HG02970 (cell line): ENCODE measurements around the gene NECTIN4.
"Not testable (repeated sequence)": the region's sequence is repeated elsewhere in the genome, so short reads cannot be mapped to it uniquely, and the experiment has no call there.

Experiments
- ATAC-seq: cut with Tn5 transposase; IDR thresholded peaks from one replicate; pipeline ENCODE4 v1.9.1; 2021; ENCODE audit warnings: mild to moderate bottlenecking, moderate library complexity, moderate number of reproducible peaks; ENCODE audit not compliant: unreplicated experiment, low FRiP score

NECTIN4 gene

DNA sequence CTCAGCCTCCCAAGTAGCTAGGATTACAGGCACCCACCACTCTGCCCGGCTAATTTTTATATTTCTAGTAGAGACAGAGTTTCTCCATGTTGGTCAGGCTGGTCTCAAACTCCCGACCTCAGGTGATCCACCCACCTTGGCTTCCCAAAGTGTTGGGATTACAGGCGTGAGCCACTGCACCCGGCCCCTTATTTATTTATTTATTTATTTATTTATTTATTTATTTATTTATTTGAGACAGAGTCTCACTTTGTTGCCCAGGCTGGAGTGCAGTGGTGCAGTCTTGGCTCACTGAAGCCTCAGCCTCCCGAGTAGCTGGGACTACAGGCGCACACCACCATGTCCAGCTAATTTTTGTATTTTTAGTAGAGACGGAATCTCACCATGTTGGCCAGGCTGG, 23.7 kb downstream of the NECTIN4 start:
- ATAC-seq = not testable (repeated sequence)

DNA sequence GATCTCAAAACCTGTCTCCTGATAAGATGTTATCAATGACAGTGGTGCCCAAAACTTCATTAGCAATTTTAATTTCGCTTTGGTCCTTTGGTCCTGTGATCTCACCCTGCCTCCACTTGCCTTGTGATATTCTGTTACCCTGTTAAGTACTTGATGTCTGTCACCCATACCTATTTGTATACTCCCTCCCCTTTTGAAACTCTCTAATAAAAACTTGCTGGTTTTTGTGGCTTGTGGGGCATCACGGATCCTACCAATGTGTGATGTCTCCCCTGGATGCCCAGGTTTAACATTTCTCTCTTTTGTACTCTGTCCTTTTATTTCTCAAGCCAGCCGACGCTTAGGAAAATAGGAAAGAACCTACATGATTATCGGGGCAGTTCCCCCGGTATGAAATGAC, 25.4 kb downstream of the NECTIN4 start:
- ATAC-seq = not testable (repeated sequence)

DNA sequence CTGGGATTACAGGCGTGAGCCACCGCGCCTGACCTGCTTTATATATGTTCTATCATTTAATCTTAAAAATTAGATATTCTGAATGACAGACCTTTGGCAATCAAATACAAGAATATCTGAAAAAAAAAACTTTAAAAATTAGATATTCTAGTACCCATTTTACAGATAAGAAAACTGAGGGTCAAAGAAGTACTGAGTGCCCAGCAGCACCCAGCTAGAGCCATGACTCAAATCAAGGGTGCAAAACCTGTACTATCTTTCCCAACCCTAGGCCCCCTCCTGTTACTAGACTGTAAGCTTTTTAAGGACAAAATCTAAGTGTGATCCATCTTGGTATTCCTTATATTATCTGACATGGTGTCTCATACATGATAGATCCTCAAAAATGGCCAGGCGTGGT, 27.9 kb downstream of the NECTIN4 start:
- no peak for ATAC-seq

DNA sequence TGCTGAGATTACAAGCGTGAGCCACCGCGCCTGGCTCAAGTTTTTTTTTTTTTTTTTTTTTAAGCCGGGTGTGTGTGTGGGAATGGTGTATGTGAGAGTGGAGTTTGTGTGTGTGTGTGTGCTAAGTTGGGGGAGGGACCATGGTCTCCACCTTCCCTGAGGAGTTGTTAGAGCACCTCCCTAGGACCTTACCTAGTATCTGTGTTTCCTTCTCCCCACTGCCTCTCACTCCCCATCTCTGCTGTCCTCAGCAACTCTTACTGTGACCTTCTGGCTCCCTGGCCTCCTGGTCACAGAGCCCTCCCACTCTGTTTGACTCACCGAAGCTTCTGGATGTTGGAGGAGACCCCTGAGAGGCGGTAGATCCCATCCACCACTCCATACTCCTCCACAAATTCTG, 30.1 kb downstream of the NECTIN4 start:
- no peak for ATAC-seq

DNA sequence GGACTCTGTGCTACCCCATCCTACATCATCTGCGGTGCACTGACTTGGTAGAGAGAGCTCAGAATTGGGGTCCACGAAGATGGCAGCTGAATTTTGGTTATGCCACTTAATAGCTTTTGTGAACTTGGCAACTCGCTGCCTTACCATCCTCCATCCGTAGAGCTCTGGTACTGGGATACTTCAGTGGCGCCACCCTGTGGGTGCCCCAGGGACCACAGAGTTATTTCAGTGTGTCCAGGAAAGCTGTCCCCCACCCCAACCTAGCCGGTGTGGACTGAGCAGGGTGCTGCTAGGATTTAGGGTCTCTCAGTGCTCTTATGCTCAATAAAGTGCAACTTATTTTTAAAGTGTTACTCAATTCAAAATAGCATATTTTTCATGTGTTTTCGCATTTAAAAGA, 34.6 kb downstream of the NECTIN4 start:
- no peak for ATAC-seq

DNA sequence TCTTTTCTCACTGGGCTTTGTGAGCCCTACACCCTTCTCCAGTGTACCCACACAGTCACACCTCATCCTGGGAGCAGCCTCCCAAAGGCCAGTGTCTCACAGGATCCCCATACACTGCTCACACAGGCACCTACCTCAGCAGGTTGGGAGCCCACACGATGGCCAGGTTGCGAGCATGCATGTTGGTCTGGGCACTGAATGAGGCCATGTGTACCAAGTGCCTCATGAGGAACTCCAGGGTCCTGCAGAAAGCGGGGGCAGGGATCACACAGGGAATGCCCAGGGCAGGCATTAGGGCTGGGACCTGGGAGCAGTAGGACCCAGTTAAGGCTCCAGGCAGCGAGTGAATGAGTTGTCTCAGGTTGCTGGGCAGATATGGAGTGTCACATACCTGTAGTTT, 35.1 kb downstream of the NECTIN4 start:
- no peak for ATAC-seq

DNA sequence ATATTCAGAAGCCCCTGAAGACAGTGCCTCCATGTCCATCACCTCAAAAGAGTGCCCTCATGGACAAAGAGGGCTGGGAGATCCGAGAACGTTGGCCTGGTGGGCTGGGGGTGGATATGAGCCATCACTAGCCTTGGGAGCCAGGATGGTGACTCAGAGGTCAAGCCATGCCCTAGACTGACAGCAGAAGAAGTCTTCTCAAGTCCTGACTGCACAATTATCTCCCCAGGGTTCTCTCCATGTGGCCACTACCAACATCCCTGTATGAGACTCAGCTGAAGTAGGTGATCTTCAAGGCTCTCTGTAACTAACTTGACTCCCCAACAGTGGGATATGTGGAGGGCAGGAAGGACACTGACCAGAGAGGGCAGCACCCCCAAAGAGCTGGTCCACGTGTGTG, 36.5 kb downstream of the NECTIN4 start:
- no peak for ATAC-seq

DNA sequence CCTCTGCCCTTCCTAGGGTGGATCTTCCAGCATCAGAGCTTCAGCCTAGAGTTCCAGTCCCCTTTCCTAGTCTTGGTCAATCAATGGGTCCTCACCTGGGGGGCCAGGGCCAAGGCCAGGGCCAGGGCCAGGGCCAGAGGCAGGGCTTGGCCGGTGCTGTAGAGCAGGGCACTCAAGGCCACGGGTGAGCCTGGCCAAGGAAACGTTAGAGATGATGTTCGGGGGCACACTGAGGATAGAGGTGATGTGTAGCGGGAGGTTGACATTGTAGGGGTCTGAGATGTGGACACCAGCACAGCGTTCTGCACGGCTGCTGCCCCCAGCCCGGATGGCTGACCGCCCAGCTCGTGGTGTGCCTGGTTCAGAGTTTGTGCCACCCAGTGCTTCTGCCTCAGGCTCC, 38.1 kb downstream of the NECTIN4 start:
- no peak for ATAC-seq

DNA sequence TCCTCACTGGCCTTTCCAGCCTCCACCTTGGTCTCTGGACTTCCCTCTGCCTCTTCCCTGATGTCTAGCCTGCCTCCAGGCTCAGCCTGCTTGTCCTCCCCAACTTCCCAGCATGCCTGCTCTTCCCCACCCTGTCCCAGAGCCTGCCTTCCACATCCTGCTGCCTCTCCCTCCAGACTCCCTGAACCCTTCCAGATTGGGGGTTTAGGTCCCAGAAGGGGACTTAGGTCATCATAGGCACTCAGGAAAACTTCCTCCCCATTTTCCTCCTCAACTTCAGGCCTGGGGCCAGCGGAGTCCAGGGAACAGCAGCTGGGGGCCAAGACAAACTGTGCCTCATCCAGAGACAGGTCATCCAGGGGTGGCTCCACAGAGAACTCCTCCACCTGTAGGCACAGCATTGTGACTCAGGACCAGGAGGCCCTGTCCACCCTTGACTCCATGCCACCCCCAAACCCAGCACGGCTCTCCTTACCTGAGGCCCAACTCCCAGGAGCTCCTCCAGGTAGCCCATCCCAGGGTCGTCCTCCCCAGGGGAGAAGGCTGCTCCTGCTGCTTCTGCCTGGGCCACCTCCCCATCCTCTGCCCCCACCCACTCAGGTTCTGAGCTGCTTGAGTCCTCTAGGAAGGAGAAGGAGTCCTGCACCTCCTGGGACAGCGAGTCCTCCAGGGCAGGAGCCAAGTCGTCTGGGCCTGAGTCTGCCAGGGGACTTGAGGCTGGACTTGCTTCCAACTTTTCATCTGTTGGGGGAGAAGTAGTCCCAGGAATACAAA, 40.2 kb downstream of the NECTIN4 start:
- no peak for ATAC-seq

DNA sequence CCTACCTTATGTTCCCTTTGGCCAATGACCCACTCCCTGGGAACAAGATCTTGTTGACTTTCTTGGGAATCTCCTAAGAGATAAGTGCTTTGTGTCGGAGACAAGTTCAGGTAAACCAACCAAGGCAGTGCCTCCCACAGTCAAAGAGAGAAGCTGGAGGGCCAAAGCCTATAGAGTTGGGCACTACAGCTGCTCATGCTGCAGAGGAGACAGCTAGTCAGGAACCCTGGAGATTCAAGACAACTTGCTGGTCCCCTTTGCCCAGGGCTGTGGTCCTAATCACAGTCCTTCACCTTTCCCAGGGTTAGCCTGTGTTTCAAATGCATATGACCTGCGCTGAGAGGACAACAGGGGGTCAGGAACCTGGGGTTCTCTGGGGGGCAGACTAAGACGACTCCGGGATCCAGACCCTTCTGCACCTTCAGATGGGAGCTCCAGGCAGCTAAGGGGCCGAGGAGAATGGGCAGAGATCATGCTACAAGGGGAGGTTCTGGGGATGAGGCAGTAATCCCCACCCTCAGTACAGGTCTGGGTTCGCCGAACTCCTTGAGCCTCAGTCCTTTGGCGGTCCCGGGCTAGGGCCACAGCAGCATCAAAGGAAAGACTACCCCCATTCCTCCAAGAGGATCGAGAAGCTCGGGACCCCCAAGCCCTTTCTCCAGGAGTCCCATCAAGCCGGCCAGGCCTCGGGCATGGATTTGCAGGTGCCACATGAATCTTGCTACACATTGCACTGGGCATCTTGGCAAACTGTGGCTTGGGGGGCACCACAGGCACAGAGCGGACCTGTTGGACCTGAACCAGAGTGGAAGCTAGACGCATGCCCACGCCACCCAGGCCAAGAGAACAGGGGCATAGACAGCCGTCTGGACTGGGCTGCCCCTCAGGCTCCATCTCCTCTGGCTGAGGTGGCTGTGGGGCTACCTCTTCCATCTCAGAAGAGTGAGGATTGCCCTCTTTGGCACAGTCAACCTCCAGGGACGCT, 41.6 kb downstream of the NECTIN4 start:
- ATAC-seq = no peak

DNA sequence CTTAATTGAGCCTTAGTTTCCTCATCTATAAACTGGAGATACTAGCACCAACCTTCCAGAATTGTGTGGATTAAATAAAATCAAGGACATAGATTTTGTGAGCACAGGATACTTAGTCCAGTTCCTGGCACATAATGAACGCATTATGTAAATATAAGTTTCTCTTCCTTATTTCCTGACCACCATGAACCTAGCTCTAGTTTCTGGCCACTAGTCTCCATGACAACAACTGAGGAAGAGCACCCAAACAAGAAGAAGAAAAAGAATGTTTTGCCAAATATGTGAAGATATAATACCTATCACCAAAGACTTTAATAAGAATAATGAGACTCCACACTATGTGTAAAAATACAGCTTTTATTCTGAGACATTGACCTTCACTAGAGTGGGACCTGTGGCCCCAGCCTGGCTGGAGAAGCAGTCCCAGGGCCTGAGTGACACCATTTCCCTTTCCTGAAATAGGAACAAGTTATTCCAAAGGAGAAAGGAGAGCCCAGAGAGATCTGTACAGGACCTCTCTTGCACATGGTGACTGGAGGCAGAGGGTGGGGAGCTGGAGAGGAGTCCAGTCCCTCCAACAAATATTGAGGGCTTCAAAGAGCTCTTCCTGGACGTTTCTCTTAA, 42.6 kb downstream of the NECTIN4 start:
- ATAC-seq = no peak

DNA sequence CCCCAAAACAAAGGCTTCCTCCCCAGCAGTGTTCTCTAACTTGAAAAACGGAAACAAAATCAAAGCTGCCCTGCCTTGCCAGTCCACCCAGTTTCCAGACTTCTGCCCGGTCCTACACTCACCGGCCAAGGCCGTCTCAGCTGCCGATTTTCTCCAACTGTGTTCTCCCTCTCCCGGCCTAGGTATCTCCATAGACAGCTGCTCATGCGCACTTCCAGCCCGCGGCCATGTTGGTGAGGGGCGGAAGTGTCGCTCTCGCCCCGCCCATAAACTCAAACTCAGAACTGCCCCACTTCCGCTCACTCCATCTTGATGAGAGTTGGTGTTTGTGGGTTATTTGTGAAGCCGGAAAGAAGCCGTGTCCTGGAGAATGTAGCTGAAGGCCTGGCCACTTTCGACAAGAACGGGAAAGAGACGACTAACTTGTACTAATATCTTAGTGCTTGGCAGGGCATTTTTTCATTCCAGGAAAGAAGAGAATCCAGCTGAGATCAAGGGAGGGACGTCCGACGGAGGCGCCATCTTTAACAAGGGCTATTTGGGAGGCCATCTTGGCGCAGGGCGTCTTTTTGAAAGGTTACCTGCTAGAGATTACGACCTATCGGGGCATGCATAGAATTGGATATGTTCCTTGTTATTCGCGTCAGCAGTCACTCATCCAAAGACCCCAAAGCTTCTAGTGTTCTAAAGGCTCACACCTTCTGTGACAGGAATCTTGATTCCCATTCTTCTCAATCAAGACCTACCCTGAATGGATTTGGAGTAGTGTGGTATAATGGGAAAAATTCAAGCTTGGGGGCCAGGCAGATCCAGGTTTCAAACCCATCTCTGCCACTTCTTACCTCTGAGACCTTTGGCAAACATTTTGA, 43.4 kb downstream of the NECTIN4 start, which contains the start of gene USF1:
Gene USF1 (minus strand): TSS at position 242 of the 869 bp plus-strand sequence. CDS start 2,702 bp downstream, outside the sequence.
- peak; percentile 66 for ATAC-seq

DNA sequence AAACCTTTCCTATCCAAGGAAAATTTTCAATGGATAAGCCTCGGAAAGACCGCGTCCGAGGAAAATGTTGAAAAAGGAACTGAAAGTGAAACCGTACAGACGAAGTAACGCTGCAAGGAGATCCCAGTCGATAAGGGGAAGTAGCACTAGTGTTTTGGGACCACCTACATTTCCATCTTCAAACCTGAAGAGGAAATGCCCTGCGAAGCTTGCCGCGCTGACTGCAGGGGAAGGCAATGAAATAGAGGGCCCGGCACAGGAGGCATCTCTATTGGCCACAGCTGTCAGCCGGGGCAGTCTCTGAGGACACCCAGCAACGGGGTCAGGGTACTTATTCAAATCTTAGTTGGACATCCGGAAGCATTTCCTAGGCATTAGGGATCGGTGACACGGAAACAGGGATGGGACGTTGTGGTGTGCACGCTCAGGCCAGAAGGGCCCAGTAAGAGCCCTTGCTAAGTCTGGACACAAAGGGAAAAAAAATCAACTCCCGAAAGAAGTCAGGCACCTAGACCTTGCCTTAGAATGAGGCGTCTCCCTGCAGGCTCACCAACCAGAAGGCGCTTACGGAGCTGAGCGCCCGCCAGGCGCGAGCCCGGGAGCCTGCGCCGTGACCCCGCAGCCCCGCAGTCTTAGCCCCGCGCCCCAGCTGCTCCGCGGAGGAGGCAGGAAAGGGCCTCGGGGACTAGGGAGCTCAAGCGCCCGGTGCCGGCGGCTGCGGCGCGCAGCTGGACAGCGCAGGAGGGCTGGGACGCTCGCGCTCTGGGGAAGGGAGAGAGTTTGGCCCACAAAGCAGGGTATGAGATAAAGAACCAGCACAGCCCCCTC, 44.2 kb downstream of the NECTIN4 start:
- peak; percentile 30 for ATAC-seq

DNA sequence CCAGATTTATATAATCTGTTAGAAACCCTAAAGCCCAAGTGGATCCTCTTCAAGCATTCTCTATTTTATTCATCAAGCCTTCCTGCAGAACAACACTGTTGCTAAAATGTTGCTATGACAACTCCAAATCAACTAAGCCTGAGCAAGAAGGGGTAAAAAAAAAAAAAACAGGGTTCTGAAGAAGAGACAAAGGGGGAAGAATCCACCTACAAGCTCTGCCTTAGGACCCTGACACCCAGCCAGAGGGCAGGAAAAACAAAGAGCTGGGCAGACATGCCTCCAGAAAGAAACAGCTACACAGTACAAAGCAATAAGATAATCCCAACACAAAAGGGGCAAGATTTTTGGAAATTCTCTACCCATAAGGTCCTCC, 44.8 kb downstream of the NECTIN4 start:
- ATAC-seq = no peak

DNA sequence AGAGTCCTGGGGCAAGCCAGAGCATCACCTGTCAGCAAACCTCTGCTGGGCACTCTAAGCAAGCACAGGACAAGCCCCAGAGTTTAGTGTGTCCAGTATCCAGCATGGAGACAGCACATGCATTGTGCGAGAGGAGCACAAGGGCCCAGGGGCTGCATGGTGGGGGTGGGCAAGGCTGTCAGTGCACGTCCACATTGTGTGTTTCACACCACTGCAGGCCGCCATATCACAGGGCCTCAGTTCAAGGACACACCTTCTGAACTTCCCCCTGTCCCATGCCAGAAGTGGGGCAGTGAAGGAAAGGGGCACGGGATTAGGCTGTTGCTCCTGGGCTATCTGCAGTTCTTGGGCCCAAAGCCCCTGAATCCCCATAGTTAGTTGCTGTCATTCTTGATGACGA, 49.8 kb downstream of the NECTIN4 start:
- no peak for ATAC-seq

DNA sequence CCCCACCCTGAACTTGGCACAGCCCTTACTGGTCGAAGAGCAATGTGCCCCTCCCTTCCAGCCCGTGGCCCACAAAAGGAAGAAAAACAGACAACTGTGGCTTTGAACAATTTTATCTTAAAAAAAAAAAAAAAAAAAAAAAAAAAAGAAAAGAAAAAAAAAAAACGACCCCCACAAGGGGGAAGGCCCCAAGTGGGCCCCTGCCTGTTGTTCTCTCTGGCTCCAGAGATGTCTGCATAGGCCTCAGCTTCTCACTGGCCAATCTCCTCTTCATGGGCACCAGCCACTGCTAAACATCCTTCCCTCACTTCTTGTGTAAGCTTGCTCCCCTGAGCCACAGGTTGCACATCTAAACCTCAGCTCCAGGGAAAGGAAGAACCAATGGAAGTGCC, 50.2 kb downstream of the NECTIN4 start:
- no peak for ATAC-seq

DNA sequence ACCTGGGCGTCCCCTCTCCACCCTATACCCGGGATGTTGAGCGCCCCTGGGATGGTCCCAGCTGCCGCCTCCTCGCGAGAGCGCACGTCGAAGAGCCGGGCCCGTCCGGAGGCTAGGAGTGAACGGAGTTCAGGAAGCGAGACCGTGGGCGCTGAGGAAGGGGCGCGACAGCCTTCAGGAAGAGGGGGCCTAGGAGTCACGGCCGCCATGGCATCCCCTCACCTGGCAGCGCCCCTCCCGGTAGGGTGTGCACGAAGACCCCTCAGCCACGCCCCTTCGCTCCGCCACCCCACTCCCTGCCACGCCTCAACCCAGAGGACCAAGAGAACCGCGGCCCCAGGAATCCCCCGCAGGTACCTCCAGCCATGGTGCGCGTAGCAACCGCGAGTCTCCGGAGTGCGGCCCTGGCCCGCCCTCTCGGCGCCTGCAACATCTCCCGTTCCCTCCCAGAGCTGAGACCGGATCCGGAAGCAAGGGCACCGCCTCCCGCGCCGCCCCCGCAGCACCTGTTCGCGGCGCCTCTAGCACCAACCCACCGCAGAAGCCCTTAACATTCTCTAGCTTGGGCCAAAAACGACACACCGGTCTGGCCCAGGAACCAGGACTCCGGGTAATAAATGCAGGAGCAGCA, 50.7 kb downstream of the NECTIN4 start, which contains the start of gene TSTD1:
Gene TSTD1 (minus strand): TSS at position 442 of the 631 bp plus-strand sequence. CDS start 75 bp downstream, at position 367.
- peak; percentile 66 for ATAC-seq

DNA sequence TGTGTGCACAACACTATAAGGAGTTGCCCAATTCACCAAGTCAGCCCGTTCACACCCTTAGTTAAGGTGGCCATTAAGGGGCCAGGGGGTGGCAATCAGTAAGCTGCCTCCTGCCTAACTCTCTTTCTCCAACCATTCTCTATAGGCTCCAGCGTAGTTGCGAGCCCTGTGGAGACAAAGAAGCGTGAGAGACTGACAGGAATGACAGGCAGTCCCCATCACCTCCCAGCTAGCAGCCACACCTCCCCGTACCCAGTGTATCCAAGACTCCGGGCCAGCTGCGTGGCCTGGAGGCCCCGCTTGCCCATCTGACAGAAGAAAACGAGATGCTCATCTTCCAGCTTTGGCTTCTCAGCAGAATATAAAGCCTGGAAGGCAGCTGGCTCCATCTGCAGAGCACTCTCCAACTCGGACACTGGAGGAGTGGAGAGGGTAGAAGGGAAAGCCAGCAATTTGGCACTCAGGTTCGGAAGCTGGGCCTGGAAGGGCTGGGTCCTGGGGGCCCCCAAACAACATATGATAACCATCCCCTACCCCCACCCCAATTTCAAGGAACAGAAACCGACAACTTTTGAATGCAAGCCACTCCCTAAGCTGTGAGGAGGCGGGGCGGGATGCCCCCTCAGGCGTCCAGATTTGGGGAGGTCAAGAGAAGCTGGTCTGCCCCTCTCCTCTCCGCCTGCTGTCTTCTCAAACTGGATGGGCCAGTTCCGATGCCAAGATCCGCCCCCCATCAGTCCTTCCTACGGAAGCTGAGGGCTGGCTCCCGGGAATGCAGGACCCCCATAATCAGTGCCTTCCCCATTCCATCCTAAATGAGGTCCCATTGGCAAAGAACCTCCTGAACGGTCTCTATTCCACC, 51.5 kb downstream of the NECTIN4 start:
- no peak for ATAC-seq
